Transverse colon (tissue), 4 donors: ENCODE data around the gene PEX10.

ENCODE experiments used
- POLR2AphosphoS5 ChIP-seq, 3 donors: sonication (generic); formaldehyde crosslinking; IDR thresholded peaks; one replicate each; pipeline ENCODE4 v1.6.1; 2016; ENCODE audit warnings: antibody characterized with exemption in 3 of 3
- TF ChIP-seq, protein P1 (sequence below), 5 experiments: fragments of 200-600 bp in 3 of 5; fragments of 450-650 bp in 2 of 5; sonication (generic) in 3 of 5; IDR thresholded peaks; 1 replicate in 2 of 5; 2 replicates in 3 of 5; pipeline ENCODE4 v1.5.1; 2016 to 2017; ENCODE audit warnings: antibody characterized with exemption in 5 of 5, inconsistent platforms in 3 of 5, mild to moderate bottlenecking in 2 of 5, moderate library complexity in 1 of 5

DNA sequence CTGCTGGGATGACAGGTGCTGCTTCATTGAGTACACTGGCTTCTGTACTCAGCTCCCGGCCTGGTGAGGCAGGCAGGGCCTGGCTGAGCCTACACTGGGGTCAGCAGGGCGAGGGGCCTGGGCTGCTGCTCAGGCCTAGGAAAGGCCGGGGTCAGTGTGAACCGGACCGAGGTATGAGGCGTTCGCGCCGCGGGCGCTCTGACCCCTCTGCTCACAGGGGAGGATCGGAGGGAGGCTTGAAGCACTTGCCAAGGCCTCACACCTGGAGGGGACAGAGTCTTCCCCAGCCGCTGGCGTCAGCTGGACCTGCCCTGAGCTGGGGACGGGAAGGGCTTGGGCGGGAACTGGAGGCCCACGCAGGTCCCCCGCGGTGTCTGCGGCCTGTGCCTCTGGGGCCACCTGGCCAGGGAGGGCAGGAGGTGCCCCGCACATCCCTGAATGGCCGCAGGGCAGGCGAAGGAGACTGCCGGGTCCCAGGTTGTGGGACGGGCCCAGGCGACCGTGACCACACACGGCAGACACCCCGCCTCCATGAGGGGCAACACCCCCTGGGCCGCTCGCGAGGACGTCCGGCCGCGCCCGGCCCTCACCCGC, 466 bp downstream of the PEX10 start:
- TF ChIP-seq, protein P1, sequence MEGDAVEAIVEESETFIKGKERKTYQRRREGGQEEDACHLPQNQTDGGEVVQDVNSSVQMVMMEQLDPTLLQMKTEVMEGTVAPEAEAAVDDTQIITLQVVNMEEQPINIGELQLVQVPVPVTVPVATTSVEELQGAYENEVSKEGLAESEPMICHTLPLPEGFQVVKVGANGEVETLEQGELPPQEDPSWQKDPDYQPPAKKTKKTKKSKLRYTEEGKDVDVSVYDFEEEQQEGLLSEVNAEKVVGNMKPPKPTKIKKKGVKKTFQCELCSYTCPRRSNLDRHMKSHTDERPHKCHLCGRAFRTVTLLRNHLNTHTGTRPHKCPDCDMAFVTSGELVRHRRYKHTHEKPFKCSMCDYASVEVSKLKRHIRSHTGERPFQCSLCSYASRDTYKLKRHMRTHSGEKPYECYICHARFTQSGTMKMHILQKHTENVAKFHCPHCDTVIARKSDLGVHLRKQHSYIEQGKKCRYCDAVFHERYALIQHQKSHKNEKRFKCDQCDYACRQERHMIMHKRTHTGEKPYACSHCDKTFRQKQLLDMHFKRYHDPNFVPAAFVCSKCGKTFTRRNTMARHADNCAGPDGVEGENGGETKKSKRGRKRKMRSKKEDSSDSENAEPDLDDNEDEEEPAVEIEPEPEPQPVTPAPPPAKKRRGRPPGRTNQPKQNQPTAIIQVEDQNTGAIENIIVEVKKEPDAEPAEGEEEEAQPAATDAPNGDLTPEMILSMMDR (IDR thresholded peaks at IDR 0.05): no peak
- TF ChIP-seq POLR2AphosphoS5 (IDR thresholded peaks at IDR 0.05): no peak
